Measurements from ENCODE around the gene KCNK13.
"Not testable (repeated sequence)": the region's sequence is repeated elsewhere in the genome, so short reads cannot be mapped to it uniquely, and the experiment has no call there.

GRCh38 chr14:90089486-90089885 is 27.7 kb downstream of the KCNK13 start:
- not testable (repeated sequence) for TF ChIP-seq CTCF, POLR2A (IDR thresholded peaks at IDR 0.05)
